CD4-positive, alpha-beta T cell (primary cell): Measurements from ENCODE around the gene TRPV5. TPM values are rescaled to one million over a fixed set of nuclear protein-coding genes. Genes with fewer than 3 reads are reported as not detected.

Source experiments
- ATAC-seq: fragments of 200-7000 bp; cut with Tn5 transposase; one replicate; pipeline ENCODE4 v1.10.0; 2022; ENCODE audit warnings: mild to moderate bottlenecking; ENCODE audit not compliant: poor library complexity
- CTCF ChIA-PET: fragments of 350-600 bp; sonication (Branson Sonifier 250); formaldehyde crosslinking; loops from one replicate; lab custom pipeline; 2021; ENCODE audit warnings: antibody characterized with exemption, inconsistent platforms; lab: Charles Lee
- POLR2A ChIA-PET: fragments of 350-600 bp; sonication (Branson Sonifier 250); formaldehyde crosslinking; loops from one replicate; lab custom pipeline; 2021; ENCODE audit warnings: antibody characterized with exemption, inconsistent platforms; lab: Charles Lee
- DNase-seq, 14 experiments: peaks; one replicate each; pipeline ENCODE4 v3.0.0-alpha.2; 2013 to 2020; ENCODE audit warnings: mixed read lengths in 2 of 14
- H3K27ac ChIP-seq, 2 donors: one replicate each; pipeline versions ENCODE4 v1.5.1 to v1.7.0; 2013; ENCODE audit warnings: low read length in 2 of 2, low read depth in 1 of 2, mild to moderate bottlenecking in 1 of 2
- H3K27me3 ChIP-seq, 2 experiments: 1 replicate in 1 of 2; 2 replicates in 1 of 2; pipeline versions ENCODE4 v1.6.1 to v1.7.0; 2013; ENCODE audit warnings: low read length in 2 of 2, control low read depth in 1 of 2, mild to moderate bottlenecking in 1 of 2, moderate library complexity in 1 of 2; ENCODE audit not compliant: insufficient read depth in 2 of 2, control insufficient read depth in 1 of 2
- H3K36me3 ChIP-seq: one replicate; pipeline ENCODE4 v1.6.1; 2013; ENCODE audit warnings: low read length, control low read depth; ENCODE audit not compliant: insufficient read depth
- H3K4me1 ChIP-seq: one replicate; pipeline ENCODE4 v1.6.1; 2013; ENCODE audit warnings: low read length, control low read depth; ENCODE audit not compliant: insufficient read depth
- H3K4me3 ChIP-seq: one replicate; pipeline ENCODE4 v1.5.1; 2013; ENCODE audit warnings: mild to moderate bottlenecking, low read length, moderate library complexity
- H3K9me3 ChIP-seq, 2 experiments: 1 replicate in 1 of 2; 2 replicates in 1 of 2; pipeline versions ENCODE4 v1.6.1 to v1.7.0; 2013; ENCODE audit warnings: low read length in 2 of 2, mild to moderate bottlenecking in 2 of 2, control low read depth in 1 of 2, moderate library complexity in 1 of 2; ENCODE audit not compliant: control insufficient read depth in 1 of 2, insufficient read depth in 1 of 2
- H3K27ac Mint-ChIP-seq: one replicate; pipeline ENCODE4 v1.8.0; 2020; ENCODE audit warnings: mixed read lengths
- H3K27me3 Mint-ChIP-seq: one replicate; pipeline ENCODE4 v1.8.0; 2021; ENCODE audit warnings: mixed read lengths
- H3K36me3 Mint-ChIP-seq: one replicate; pipeline ENCODE4 v1.8.0; 2021; ENCODE audit warnings: low read depth, mixed read lengths
- H3K4me1 Mint-ChIP-seq: one replicate; pipeline ENCODE4 v1.8.0; 2021; ENCODE audit warnings: low read depth, mixed read lengths
- H3K4me3 Mint-ChIP-seq: one replicate; pipeline ENCODE4 v1.8.0; 2020; ENCODE audit warnings: mild to moderate bottlenecking, mixed read lengths
- H3K9me3 Mint-ChIP-seq: one replicate; pipeline ENCODE4 v1.8.0; 2020; ENCODE audit warnings: mixed read lengths
- CTCF ChIP-seq: fragments of 200-600 bp; IDR thresholded peaks from one replicate; pipeline ENCODE4 v1.8.0; 2022; ENCODE audit warnings: antibody characterized with exemption, mild to moderate bottlenecking
- intact Hi-C, 2 experiments: fragments of 100-400 bp; cut with DNase I in 1 of 2; cut with micrococcal nuclease in 1 of 2; formaldehyde crosslinking; loops; one replicate each; pipeline versions ENCODE4 v1.15.1 to v1.9.0; 2023 to 2025; cut with DNase I, micrococcal nuclease
- total RNA-seq, 174 experiments: library from RNA in 2 of 174; stranded (reverse) in 2 of 174; gene quantifications; one replicate each; pipeline ENCODE4 v1.2.3 and lab custom pipeline; 2021 to 2026

The TRPV5 gene
- total RNA-seq, 2 experiments from 2014 or later, result not detected

DNA sequence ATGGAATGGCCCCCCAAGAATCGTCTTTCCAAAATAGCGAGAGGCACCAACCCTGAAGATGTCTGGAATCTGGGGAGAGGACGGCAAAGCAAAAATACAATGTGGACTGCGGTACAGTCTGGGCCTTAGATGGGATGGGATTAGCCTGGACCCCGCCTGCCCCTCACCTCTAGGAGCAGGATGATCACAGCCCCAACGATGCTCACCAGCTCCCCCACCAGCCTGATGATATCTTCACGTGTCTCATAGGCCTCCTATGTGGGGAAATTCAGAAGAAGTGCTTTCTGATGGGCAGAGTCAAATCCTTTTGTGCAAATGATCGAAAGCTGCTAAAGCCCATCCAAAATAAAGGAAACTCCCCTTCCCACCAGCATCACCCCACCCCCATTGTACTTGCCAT is 18.2 kb downstream of the TRPV5 start:
- no peaks in the 10 kb centered on the region for H3K36me3 ChIP-seq
- CTCF ChIA-PET, result no interaction called here
- no peaks in the 10 kb centered on the region for H3K9me3 Mint-ChIP-seq
- H3K4me1 ChIP-seq, result no peaks in the 10 kb centered on the region
- H3K9me3 ChIP-seq, result no peaks in the 10 kb centered on the region
- intact Hi-C loops, result no loop called here
- no peaks in the 10 kb centered on the region for H3K4me1 Mint-ChIP-seq
- H3K4me3 ChIP-seq, result no peak overlapping the region
- H3K27me3 Mint-ChIP-seq, result peaks cover 30% of the 10 kb centered on the region
- H3K36me3 Mint-ChIP-seq, result no peaks in the 10 kb centered on the region
- H3K27ac Mint-ChIP-seq, result no peak overlapping the region
- POLR2A ChIA-PET, result interaction anchor here (0.6 kb wide), 1 partner anchor 17 kb away, joined by 3 read pairs; no protein-coding TSS in a partner anchor
- TF ChIP-seq CTCF, result no peak
- no peak overlapping the region for H3K4me3 Mint-ChIP-seq
- no peak for DNase-seq
- peaks cover 0 to 5% of the 10 kb centered on the region in 2 experiments for H3K27me3 ChIP-seq
- ATAC-seq, result no peak
- no peak overlapping the region for H3K27ac ChIP-seq

GRCh38 chr7:142914121-142914520 is 19.4 kb downstream of the TRPV5 start:
- H3K4me3 ChIP-seq, result no peak overlapping the region
- Mint-ChIP-seq H3K4me3 (no peak overlapping the region), H3K4me1 (no peaks in the 10 kb centered on the region), H3K27me3 (peaks cover 39% of the 10 kb centered on the region), H3K36me3 (no peaks in the 10 kb centered on the region), H3K27ac (no peak overlapping the region), H3K9me3 (no peaks in the 10 kb centered on the region)
- no peak for ATAC-seq
- no peaks in the 10 kb centered on the region for H3K9me3 ChIP-seq
- ChIA-PET CTCF (no interaction called here), POLR2A (no interaction called here)
- no peak overlapping the region for H3K27ac ChIP-seq
- peaks cover 0 to 9% of the 10 kb centered on the region in 2 experiments for H3K27me3 ChIP-seq
- peaks cover 2% of the 10 kb centered on the region for H3K4me1 ChIP-seq
- intact Hi-C loops, result no loop called here
- no peaks in the 10 kb centered on the region for H3K36me3 ChIP-seq
- DNase-seq, result no peak
- TF ChIP-seq CTCF, result no peak

GRCh38 chr7:142913566-142913965 is 20.0 kb downstream of the TRPV5 start:
- Mint-ChIP-seq H3K27me3 (peaks cover 44% of the 10 kb centered on the region), H3K4me3 (no peak overlapping the region), H3K27ac (no peak overlapping the region), H3K36me3 (no peaks in the 10 kb centered on the region), H3K4me1 (no peaks in the 10 kb centered on the region), H3K9me3 (no peaks in the 10 kb centered on the region)
- Histone ChIP-seq H3K4me1 (peaks cover 2% of the 10 kb centered on the region), H3K27ac (no peak overlapping the region), H3K4me3 (no peak overlapping the region), H3K36me3 (no peaks in the 10 kb centered on the region), H3K9me3 (no peaks in the 10 kb centered on the region), H3K27me3 (peaks cover 2 to 13% of the 10 kb centered on the region in 2 experiments)
- ATAC-seq (no peak), DNase-seq (no peak)
- ChIA-PET CTCF (no interaction called here), POLR2A (no interaction called here)
- TF ChIP-seq CTCF, result no peak
- intact Hi-C loops, result no loop called here
